HG02884 (cell line): ENCODE measurements around the gene KBTBD2.
"Not testable (repeated sequence)": the region's sequence is repeated elsewhere in the genome, so short reads cannot be mapped to it uniquely, and the experiment has no call there.

Experiments used
- ATAC-seq: cut with Tn5 transposase; IDR thresholded peaks from one replicate; pipeline ENCODE4 v1.9.1; 2021; ENCODE audit warnings: mild to moderate bottlenecking, moderate library complexity; ENCODE audit not compliant: unreplicated experiment

KBTBD2 gene

GRCh38 chr7:32891043-32891799, at the start of gene KBTBD2:
TSS of gene KBTBD2 (minus strand) at chr7:32891760. CDS start at chr7:32879604, 12,156 bp downstream.
- peak; percentile 57 for ATAC-seq

- no peak for ATAC-seq
Observed at GRCh38 chr7:32941181-32941580, 49.6 kb upstream of the KBTBD2 start.

- ATAC-seq = no peak
Observed at GRCh38 chr7:32937344-32938174, 46.0 kb upstream of the KBTBD2 start.

DNA sequence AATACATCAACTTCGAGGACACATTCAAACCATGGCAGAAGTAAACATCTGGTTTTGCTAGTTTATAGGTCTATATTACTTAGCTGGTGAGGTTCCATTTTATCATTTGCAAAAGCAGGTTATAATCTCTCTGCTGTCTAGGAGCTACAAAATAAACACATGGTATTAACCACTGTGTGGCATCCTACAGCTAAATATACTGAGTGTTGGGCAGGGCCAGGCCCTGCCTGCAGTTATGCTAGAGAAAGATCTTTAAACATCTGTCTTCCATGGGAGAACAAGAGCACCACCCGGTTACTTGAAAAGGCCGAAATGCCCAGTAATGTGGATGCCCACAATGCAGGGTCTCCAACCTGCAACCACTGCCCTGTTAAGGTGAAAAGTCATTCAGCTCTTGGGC, 45.1 kb upstream of the KBTBD2 start:
- ATAC-seq = no peak

- ATAC-seq = no peak
Observed at GRCh38 chr7:32935558-32935957, 44.0 kb upstream of the KBTBD2 start.

DNA sequence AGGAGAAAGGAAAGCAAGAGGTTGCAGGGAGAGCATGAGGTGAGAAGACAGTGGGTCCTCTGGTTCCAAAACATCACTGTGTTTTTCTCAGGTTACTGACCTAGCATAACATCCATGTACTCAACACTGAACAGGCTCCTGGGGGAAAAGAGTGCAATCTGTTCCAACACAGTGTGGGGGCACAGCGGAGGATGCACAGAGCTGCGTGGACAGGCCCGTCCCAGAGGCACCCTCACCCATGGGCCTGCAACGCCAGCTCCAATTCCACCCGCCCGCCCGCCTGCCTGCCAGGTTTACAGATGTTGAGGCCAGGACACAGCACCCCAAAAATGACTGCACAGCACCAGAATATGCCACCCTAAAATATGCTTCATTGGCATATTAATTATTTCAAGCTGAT, 38.8 kb upstream of the KBTBD2 start:
- no peak for ATAC-seq

- ATAC-seq = no peak
Observed at GRCh38 chr7:32929430-32930143, 38.0 kb upstream of the KBTBD2 start.

GRCh38 chr7:32928785-32929298, 37.3 kb upstream of the KBTBD2 start:
- ATAC-seq = no peak

DNA sequence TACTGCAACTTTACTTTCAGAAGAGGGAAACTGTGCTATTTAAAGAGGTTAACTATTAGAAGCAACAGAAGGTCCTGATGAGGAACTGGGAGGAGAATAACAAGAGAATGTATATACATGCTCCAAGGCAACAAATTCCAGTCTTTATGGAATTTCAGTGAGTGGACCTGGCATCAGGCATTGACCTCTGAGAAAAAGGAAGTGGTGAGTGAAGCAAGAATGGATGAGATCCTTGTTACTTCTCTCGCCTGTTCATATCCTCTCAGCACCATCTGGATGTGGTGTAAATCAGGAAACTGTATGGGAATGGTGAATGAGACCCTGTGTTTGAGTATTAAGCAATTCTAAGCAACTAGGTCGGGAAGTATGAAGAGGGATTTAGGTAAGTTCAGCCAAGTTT, 30.3 kb upstream of the KBTBD2 start:
- no peak for ATAC-seq

DNA sequence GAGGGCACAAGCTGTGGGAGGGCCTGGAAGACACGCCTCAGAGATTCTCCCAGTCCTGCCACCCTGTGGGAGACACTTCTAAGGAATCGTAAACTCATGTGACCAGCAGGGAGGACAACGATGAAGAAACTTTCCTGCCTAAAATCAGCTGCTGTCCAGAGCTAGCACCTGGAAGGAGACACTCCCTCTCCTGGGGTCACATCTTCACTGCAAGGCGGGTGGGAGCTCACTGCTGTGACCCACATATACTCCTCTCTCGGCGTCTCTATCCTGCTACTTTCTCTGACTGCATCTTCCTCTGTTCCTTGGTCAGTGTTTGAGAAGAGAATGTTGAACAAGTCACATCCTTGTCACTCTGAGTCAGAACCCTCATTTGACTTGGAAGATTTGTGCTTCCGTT, 25.4 kb upstream of the KBTBD2 start:
- not testable (repeated sequence) for ATAC-seq

DNA sequence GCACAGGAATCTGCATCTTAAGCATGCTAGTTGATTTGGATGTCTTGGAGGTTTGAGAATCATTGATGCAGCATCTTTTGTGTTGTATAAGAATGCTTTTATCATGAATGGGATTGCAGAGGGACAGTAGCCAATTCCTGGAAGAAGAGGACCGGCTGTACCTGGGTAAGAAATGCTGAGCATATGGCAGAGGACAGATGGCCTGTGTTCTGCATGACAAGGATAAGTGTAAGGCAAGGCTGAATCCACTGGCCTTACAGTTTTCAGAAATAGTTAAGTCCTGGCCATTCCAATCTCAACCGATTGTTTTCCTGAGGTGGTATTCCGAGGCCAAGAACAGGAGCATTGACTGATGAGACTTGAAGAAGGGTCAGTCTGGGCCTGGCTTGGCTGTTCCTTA, 24.4 kb upstream of the KBTBD2 start:
- ATAC-seq = no peak

- no peak for ATAC-seq
Observed at GRCh38 chr7:32915041-32915536, 23.5 kb upstream of the KBTBD2 start.

GRCh38 chr7:32914184-32914583, 22.6 kb upstream of the KBTBD2 start:
- ATAC-seq = no peak

DNA sequence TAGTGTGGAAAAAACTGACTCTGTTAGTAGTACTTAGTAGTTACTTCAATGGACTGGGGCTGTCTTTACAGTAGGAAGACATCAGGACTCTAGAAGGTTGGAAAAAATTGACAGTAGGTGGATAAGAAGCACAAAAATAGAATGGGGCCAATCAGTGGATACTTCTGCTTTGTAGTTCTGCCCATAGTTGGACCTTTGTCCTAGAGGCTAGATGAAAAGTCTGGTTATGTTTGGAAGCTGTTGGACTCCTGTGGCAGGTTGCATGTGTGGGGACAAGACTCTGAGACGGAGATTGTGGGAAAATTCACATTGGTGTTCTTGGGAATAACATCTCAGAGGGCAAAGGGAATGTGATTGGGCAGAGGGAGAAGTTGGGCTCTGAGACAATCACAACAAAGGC, 18.6 kb upstream of the KBTBD2 start:
- no peak for ATAC-seq

- peak; percentile 52 for ATAC-seq
Observed at GRCh38 chr7:32905175-32905662, 13.7 kb upstream of the KBTBD2 start.

- ATAC-seq = no peak
Observed at GRCh38 chr7:32901629-32902028, 10.1 kb upstream of the KBTBD2 start.

- no peak for ATAC-seq
Observed at GRCh38 chr7:32900433-32900995, 9.0 kb upstream of the KBTBD2 start.

DNA sequence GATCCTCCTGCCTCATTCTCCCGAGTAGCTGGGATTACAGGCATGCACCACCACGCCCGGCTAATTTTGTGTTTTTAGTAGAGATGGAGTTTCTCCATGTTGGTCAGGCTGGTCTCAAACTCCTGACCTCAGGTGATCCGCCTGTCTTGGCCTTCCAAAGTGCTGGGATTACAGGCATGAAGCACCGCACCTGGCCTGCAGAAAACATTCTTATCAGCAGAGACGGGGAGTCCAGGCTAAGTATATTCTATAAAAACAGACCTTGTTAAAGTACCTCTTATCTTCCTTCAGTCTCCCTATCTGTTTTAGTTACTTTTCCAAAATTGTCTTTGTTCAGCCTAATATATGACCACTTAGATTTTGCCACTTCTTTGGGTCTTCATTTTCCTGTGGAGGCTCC, 5.8 kb upstream of the KBTBD2 start:
- not testable (repeated sequence) for ATAC-seq

- ATAC-seq = no peak
Observed at GRCh38 chr7:32896564-32897347, 5.2 kb upstream of the KBTBD2 start.

DNA sequence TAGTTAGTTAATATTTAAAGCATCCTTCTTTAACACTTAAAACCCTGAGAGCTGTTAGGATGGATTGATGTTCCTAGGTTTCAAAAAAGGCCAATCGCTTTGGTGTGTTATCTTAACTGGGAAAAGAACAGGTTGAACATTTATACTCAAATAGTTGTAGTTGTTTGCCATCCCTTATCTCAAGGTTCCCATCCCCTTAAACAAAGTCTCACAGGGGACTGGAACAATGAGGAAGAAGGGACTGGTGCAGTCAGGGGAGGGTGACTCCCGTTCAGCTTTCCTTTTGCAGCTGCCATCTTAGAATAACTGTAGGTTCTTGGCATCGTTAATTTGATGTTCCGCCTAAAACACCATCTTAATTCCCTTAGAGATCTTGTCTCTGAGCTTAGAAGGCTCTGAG, 2.6 kb upstream of the KBTBD2 start:
- ATAC-seq = no peak
